Adipose tissue (tissue), 3 donors: ENCODE results near the gene PARD6A. TPM values are rescaled to one million over a fixed set of nuclear protein-coding genes. Genes with fewer than 3 reads are reported as not detected.
"Not testable (repeated sequence)": the region's sequence is repeated elsewhere in the genome, so short reads cannot be mapped to it uniquely, and the experiment has no call there.

ENCODE experiments used
- H3K27ac ChIP-seq: one replicate; pipeline ENCODE4 v1.5.1; 2013; ENCODE audit warnings: low read depth, low read length
- WGBS, 3 donors: extraction: QIAGEN DNeasy Blood & Tissue Kit; methylation state at CpG; one replicate each; pipeline ENCODE4 v1.1.7; 2013; 5-methylcytosine and 5-hydroxymethylcytosine counted together
- polyA plus RNA-seq, 3 donors: library from polyadenylated mRNA; stranded (reverse); fragments of 200-250 nt; gene quantifications; one replicate each; pipeline ENCODE4 v1.2.3, GENCODE V29; 2013
- donor health status: healthy with polysubstance abuse.
- donor health status: Bipolar disorder and iron deficiency.
- donor health status: healthy.

PARD6A gene
- polyA plus RNA-seq, 3 donors = 1.7 to 24.8 (median 3.4) TPM

DNA sequence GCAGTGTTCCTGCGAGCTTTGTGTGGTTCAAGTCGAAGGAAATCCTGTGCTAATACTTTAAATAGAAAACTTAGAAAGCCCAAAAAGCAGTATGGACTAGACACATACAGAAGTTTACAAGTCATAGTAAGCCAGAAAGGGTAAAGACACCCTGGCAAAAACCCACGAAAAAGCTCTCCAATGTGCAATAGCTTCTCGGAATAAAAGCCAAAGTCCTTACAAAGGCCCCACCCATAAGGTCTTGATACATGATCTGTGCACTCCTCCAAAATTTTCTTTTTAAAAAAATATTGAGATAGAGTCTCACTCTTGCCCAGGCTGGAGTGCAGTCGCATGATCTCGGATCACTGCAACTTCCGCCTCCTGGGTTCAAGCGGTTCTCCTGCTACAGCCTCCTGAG lies 16.2 kb downstream of the PARD6A start:
- no peak overlapping the region for H3K27ac ChIP-seq
- 49 to 86% (median 68%) methylated on average over 8 of the region's 8 CpGs for WGBS, 3 donors

DNA sequence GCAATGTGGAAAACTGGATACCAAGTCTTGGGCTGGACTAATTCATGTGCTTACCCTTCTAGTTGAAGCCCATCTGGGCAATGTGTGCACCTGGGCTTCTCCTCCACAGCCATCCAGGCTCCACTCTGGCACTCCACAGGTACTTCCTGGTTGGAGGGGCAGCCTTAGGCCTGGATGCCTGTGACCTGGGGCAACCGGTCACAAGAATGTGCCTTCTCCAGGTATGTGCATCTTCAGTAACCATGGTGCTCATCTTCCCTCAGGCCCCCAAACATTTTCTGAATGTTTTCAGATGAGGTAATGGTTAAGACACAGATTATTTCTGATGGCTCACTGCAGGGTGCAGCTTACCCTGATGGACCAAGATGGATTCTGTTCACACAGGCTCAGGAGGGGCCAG lies 17.0 kb downstream of the PARD6A start:
- 85 to 100% (median 93%) methylated on average over 1 of the region's 1 CpG for WGBS, 3 donors
- H3K27ac ChIP-seq = no peak overlapping the region

DNA sequence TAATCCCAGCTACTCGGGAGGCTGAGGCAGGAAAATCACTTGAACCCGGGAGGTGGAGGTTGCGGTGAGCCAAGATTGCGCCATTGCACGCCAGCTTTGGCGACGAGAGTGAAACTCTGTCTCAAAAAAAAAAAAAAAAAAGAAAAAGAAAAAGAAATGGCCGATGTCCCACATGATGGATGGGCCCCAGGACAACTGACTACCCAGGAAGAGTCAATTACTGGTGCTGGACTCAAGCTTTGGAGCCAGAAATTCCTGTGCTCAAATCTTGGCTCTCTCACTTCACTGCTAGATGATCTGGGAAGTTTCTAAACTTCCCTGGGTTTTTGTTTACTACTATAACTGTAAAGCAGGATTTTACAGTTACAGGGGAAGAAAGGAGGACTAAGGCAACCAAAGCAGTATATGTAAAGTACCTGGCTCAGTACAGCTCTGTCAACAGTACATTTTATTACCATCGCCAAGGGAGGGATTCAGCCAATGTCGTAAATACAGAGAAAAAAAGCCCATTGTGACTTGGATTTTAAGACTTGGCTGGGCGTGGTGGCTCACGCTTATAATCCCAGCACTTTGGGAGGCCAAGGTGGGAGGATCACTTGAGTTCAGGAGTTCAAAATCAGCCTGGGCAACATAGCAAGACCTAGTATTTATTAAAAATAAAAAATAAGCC lies 17.7 kb downstream of the PARD6A start:
- WGBS, 3 donors = 64 to 83% (median 73%) methylated on average over 12 of the region's 12 CpGs
- no peak overlapping the region for H3K27ac ChIP-seq

DNA sequence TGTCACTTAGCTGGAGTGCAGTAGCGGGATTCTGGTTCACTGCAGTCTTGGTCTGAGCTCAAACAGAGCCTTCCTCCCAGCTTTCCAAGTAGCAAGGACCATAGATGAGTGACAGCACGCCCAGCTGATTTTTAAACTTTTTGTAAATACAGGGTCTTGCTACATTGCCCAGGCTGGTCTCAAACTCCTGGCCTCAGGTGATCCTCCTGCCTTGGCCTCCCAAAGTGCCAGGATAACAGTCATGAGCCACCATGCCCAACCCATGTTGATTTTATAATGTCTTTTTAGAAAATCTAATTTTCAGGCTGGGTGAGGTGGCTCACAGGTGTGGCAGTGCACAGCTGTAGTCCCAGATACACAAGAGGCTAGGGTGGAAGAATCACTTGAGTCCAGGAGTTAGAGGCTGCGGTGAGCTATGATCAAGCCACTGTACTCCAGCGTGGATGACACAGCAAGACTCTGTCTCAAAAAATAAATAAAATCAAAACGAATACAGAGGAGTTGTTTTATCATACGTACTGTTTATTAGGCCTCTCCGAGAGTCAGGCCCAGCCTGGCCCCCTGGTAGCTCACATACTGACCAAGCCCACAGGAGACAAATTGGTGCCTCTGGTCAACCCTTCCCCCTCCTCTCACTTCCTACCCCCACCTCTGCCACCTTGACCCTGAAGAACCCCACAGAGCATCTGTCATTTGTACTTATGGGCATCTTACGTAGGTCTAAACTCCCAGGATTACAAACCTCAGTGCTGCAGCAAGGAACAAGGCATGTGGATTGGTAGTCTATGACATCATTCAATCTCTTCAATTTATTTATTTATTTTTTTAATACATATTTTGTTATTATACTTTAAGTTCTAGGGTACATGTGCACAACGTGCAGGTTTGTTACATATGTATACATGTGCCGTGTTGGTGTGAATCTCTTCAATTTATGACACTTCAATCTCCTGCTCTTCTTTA lies 19.5 kb downstream of the PARD6A start:
- WGBS, 3 donors = 91 to 96% (median 92%) methylated on average over 10 of the region's 10 CpGs
- H3K27ac ChIP-seq = no peak overlapping the region

DNA sequence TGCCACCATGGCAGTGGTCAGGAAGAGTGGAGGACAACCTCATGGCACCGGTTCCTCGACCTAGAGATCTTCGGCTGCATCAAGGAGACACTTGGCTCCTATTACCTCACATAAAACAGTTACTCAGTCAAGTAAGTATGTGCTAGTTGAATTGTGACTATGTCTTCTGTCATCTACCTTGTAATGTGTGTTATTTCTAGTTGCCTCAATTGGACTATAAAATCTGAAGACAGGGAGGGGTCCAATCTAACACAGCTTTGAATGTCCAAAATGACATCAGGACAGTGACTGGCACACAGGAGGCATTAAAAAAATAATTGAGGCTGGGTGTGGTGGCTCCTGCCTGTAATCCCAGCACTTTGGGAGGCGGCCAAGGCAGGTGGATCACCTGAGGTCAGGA lies 23.0 kb downstream of the PARD6A start:
- WGBS, 3 donors = 88 to 99% (median 99%) methylated on average over 4 of the region's 4 CpGs
- no peak overlapping the region for H3K27ac ChIP-seq

DNA sequence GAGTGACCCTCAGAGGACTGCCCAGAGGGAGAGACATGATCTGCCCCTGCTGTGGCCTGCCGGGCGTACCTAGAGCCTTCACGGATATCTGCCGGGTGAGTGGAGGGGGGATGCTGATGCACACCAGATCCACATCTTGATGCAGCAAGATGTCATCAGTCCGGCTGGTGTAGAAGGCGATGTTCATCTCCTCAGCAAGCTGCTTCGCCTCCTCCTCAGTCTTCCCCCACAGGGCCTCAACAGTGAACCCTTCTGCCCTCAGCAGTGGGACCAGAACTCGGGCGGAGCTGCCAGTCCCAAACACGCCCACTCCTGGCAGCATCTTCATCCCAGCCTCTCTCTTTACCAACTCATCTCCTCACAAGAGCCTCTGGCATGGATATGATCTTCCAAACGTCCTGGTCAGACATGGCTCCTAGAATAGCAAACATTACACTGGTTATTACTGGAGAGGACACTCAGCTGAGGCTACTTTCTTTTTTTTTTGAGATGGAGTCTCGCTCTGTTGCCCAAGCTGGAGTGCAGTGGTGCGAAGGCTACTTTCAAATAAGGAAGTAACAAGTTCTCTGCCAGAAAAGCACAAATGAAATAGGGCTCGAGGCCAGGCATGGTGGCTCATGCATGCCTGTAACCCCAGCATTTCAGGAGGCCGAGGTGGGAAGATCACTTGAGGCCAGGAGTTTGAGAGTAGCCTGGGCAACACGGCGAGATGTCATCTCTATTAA lies 24.8 kb downstream of the PARD6A start:
- WGBS, 3 donors = 80 to 84% (median 81%) methylated on average over 17 of the region's 17 CpGs
- no peak overlapping the region for H3K27ac ChIP-seq

DNA sequence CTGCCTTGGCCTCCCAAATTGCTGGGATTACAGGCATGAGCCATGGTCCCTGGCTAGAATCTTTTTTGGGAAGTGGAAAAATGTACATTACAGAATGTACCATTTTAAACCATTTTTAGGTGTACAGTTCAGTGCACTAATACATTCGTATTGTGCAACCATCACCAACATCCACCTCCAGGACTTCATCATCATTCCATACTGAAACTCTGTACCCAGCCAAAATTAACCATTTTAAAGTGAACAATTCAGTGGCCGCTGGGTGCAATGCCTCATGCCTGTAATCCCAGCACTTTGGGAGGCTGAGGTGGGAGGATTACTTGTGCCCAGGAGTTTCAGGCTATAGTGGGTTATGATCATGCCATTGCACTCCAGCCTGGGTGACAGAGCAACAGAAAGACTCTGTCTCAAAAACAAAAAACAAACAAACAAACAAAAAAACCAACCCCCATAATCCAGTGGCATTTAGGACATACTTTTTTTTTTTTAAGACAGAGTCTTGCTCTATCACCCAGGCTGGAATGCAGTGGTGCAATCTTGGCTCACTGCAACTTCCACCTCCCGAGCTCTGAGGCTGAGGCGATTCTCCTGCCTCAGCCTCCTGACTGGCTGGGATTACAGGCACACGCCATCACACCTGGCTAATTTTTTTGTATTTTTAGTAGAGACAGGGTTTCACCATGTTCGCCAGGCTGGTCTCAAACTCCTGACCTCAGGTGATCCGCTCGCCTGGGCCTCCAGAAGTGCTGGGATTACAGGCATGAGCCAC lies 32.9 kb downstream of the PARD6A start:
- 80 to 96% (median 85%) methylated on average over 8 of the region's 8 CpGs for whole genome bisulfite sequencing, 3 donors
- not testable (repeated sequence) for H3K27ac ChIP-seq

DNA sequence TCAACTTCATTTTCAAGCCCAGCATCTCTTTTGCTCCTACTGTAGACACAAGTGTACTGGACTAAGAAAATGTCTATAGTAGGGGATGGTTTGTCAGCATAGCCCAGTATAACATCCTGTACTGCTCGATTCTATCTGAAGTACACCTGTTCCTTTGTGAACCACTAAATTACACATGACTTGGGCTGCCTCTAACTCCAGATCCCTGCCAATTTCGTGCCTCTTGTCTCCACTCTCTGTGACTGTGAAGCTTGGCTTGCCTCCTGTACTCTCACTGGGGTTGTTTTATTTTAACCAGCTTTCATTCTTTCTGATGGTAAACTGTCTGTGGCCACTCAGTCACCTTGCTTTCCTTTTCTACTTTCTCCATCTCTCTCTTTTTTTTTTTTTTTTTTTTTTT lies 33.9 kb downstream of the PARD6A start:
- WGBS, 3 donors = 69 to 82% (median 69%) methylated on average over 2 of the region's 2 CpGs

DNA sequence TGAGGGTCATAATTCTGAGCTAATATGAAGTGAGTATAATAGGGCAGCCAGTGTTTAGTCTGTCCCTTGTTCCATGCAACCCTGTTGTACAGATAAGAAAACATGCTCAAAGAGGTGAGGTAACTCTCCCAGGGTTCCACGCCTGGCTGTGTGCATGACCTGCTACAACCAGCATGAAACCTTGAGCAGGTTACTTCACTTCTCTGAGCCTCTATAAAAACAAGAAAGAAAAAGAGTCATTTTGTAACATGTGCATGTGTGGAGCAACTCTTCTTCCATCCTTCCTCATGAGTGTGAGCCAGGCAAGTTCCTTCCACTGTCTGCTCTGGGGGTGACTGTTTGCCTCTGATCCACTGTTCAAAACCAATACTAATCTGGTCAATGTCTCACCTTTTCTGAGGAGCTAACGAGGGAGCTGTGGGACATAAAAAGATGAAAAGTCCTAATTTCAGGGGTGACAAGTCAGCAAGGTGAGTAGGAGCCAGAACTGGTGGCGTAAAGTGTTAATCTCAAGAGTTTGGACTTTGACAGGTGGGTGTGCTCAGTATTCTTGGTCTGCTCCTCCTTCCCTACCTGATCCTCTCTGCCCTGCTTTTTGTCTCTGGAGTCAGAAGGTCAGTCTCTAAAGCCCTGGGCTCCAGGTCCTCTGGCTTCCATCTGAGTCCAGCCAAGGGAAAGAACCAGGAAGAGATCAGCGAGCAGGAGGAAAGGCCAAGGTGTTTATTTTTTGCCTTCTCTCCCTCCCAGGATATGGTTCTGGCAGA lies 36.8 kb downstream of the PARD6A start:
- WGBS, 3 donors = 60 to 86% (median 79%) methylated on average over 4 of the region's 4 CpGs
- no peak overlapping the region for H3K27ac ChIP-seq

More for the DNA sequence above, 33.9 kb downstream of the PARD6A start:
- no peak overlapping the region for H3K27ac ChIP-seq

DNA sequence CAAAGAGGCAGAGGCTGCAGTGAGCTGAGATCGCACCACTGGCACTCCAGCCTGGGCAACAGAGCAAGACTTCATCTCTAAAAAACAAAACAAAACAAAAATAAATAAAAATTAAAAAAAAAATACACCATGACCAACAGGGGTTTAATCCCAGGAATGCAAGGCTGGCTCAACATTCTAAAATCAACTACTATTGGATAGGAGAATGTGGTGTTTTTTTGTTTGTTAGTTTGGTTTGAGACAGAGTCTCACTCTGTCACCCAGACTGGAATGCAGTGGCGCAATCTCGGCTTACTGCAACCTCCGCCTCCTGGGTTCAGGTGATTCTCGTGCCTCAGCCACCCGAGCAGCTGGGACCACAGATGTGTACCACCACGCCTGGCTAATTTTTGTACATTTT lies 38.5 kb downstream of the PARD6A start:
- no peak overlapping the region for H3K27ac ChIP-seq
- WGBS, 3 donors = 86 to 99% (median 90%) methylated on average over 7 of the region's 7 CpGs

DNA sequence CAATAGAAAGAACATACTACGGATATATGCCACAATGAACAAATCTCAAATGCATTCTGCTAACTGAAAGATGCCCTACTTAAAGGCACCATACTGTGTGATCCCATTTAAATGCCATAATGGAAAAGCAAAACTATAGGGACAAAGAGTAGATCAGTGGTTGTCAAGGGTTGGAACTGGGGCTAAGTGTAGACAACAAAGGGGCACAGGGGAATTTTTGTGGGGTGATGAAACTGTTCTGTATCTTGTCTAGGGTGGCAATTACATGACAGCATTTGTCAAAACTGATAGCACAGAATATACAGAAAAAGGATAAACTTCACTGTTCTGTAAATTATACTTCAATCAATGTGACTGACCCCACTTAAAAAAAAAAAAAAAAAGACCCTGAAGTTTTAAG lies 40.7 kb downstream of the PARD6A start:
- 89 to 93% (median 89%) methylated on average over 1 of the region's 1 CpG for WGBS, 3 donors
- H3K27ac ChIP-seq = no peak overlapping the region

DNA sequence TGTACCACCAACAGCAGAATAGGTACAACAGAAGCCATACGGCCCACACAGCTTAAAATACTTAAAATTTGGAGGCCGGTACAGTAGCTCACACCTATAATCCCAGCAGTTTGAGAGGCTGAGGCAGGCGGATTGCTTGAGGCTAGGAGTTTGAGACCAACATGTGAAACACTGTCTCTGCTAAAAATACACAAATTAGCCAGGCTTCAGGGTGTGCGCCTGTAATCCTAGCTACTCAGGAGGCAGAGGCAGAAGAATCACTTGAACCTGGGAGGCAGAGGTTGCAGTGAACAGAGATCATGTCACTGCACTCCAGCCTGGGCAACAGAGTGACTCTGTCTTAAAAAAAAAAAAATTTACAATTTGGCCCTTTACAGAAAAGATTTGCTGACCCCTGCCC lies 41.4 kb downstream of the PARD6A start:
- 94 to 95% (median 95%) methylated on average over 4 of the region's 4 CpGs for WGBS, 3 donors
- no peak overlapping the region for H3K27ac ChIP-seq

DNA sequence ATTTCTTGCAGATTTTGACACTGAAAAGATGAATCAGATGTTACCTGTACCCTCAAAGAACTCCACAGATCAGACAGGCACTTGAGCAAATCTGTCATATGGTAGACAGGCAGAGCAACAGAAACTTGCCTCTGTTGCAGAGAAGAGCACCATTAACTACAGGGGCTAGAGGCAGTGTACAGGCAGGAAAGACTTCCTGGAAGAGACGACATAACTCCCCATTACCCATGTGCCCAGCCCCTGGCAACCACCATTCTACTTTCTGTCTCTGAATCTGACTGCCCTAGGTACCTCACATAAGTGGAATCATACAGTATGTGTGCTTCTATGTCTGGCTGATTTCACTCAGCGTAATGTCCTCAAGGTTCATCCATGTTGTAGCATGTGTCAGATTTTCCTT lies 42.9 kb downstream of the PARD6A start:
- no peak overlapping the region for H3K27ac ChIP-seq
- WGBS, 3 donors = 63 to 77% (median 72%) methylated on average over 2 of the region's 2 CpGs

DNA sequence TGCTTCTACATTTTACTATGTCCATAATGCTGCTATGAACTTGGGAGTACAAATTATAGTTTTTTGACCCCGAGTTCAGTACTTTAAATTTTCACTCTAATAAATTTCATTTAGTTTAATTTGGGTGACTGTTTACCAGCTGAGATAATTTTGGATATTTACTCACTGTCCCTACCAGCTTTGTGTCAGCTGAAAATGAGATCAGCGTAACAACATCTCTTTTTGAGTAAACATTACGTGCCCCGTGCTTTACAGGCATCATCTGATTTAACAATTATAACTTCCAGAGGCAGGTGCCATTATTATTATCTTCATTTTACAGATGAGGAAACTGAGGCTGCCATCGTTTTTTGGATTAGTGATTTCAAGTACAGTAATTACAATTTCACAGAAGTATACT lies 43.4 kb downstream of the PARD6A start:
- 80 to 91% (median 90%) methylated on average over 5 of the region's 5 CpGs for WGBS, 3 donors
- no peak overlapping the region for H3K27ac ChIP-seq

DNA sequence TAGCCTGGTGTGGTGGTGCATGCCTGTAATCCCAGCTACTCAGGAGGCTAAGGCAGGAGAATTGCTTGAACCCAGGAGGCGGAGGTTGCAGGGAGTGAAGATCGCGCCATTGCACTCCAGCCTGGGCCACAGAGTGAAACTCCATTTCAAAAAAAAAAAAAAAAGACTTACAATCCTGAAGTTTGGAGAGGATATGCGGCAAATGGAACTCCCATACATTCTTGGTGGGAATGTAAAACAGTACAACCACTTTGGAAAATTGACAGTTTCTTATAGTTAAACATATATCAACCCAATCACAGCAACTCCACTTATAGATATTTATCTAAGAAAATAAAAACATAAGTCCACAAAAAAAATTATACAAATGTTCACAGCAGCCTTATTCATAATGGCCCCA lies 46.5 kb downstream of the PARD6A start:
- no peak overlapping the region for H3K27ac ChIP-seq
- WGBS, 3 donors = 88 to 99% (median 96%) methylated on average over 4 of the region's 4 CpGs

DNA sequence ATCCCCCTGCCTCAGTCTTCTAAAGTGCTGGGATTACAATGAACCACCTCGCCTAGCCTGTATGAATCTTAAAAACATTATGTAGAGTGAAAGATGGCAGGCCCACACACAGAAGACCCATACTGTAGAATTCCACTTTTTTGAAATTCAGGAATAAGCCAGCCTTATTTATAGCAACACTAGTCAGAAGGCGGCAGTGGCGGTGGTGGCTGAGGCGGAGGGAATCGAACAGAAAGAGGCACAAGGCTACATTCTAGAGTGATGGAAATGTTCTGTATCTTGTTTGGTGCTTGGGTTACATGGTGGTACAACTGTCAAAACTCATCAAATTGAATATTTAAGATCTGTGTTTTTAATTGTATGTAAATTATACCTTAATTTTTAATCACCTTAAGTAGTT lies 47.0 kb downstream of the PARD6A start:
- H3K27ac ChIP-seq = no peak overlapping the region
- WGBS, 3 donors = 97% methylated on average over 5 of the region's 5 CpGs

DNA sequence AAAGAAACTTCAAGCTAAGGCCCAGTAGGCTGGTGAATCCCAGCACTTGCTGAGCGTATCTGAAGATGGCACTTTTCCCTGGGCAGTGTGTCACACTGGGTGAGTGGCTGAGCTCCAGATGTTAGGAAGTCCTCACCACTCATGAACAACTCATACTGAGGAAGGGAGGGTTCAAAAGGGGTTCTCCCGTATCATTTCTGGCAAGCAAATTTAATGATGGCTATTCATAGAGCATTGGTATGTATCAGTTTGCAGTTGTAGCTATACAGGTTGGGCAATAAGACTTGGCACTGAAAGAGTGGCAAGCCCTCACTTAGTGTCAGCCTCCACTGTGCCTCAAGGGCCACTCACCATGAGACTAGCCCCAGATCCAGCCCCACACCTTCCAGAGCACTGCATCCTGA lies 47.6 kb downstream of the PARD6A start:
- no peak overlapping the region for H3K27ac ChIP-seq
- 54 to 85% (median 63%) methylated on average over 2 of the region's 2 CpGs for WGBS, 3 donors

DNA sequence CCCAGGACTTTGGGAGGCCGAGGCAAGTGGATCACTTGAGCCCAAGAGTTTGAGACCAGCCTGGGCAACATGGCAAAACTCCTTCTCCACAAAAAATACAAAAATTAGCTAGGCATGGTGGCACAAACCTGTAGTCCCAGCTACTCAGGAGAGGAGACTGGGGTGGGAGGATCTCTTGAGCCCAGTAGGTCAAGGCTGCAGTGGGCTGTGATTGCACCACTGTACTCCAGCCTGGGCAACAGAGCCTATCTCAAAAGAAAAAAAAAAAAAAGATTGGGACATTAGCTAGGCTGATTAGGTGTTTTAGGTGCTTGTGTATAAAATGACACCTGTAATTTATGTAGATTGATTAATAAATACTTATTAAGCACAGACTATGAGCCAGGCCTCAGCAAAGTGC lies 48.3 kb downstream of the PARD6A start:
- 92 to 96% (median 96%) methylated on average over 1 of the region's 1 CpG for WGBS, 3 donors
- H3K27ac ChIP-seq = no peak overlapping the region
